H1 (cell line): Measurements from ENCODE around the gene TEX29. TPM values are rescaled to one million over a fixed set of nuclear protein-coding genes. Genes with fewer than 3 reads are reported as not detected.

Experiments
- CTCF ChIA-PET: fragments of 300-600 bp; sonication (Branson Sonifier 250); formaldehyde crosslinking; loops from one replicate; lab custom pipeline; 2021; ENCODE audit not compliant: partially characterized antibody; lab: Charles Lee
- POLR2A ChIA-PET: fragments of 300-600 bp; sonication (Branson Sonifier 250); formaldehyde crosslinking; loops from one replicate; lab custom pipeline; 2021; ENCODE audit warnings: inconsistent platforms; ENCODE audit not compliant: partially characterized antibody; lab: Charles Lee
- DNase-seq, 2 experiments: peaks; one replicate each; pipeline versions ENCODE4 v3.0.0 to v3.0.0-alpha.2; 2010 to 2022; ENCODE audit warnings: low spot score in 2 of 2, low read depth in 1 of 2, mixed read lengths in 1 of 2
- FAIRE-seq: peaks from 2 replicates; lab custom pipeline; 2011; peaks lifted over from hg19 to GRCh38; lab: Jason Lieb, UNC
- H2AFZ ChIP-seq: 2 replicates; pipeline ENCODE4 v1.8.1; 2012; ENCODE audit warnings: low read length, inconsistent platforms
- H2AK5ac ChIP-seq: 2 replicates; pipeline ENCODE4 v1.6.1; 2013; ENCODE audit warnings: low read depth, low read length
- H2BK120ac ChIP-seq: replicated peaks from 2 replicates; pipeline ENCODE3; 2013; ENCODE audit warnings: low read depth, low read length, inconsistent platforms
- H2BK12ac ChIP-seq: 2 replicates; pipeline ENCODE4 v1.6.1; 2013; ENCODE audit warnings: low read depth, low read length
- H2BK15ac ChIP-seq: 2 replicates; pipeline ENCODE4 v1.6.1; 2013; ENCODE audit warnings: low read length
- H2BK20ac ChIP-seq: 2 replicates; pipeline ENCODE4 v1.6.1; 2013; ENCODE audit warnings: low read length
- H2BK5ac ChIP-seq: 2 replicates; pipeline ENCODE4 v1.6.1; 2013; ENCODE audit warnings: low read depth, low read length
- H3K14ac ChIP-seq: 2 replicates; pipeline ENCODE4 v1.6.1; 2013; ENCODE audit warnings: inconsistent platforms; ENCODE audit not compliant: insufficient read length
- H3K18ac ChIP-seq: 2 replicates; pipeline ENCODE4 v1.6.1; 2013; ENCODE audit warnings: low read length; ENCODE audit errors: extremely low read depth
- H3K23ac ChIP-seq: 2 replicates; pipeline ENCODE4 v1.6.1; 2013; ENCODE audit warnings: inconsistent platforms; ENCODE audit not compliant: insufficient read length
- H3K23me2 ChIP-seq: 2 replicates; pipeline ENCODE4 v1.6.1; 2013; ENCODE audit warnings: low read depth, low read length
- H3K27ac ChIP-seq: 2 replicates; pipeline ENCODE4 v1.6.1; 2011; ENCODE audit warnings: low read depth, low read length, inconsistent platforms
- H3K27me3 ChIP-seq, 4 experiments: replicated peaks in 1 of 4; 1 replicate in 1 of 4; 2 replicates in 3 of 4; pipeline versions ENCODE4 v1.6.1 to v1.8.1; 2011 to 2013; ENCODE audit warnings: low read length in 3 of 4, mild to moderate bottlenecking in 3 of 4, inconsistent platforms in 2 of 4, mixed read lengths in 2 of 4, moderate library complexity in 1 of 4; ENCODE audit not compliant: control insufficient read depth in 3 of 4, insufficient read depth in 3 of 4; ENCODE audit errors: extremely low read depth in 1 of 4
- H3K36me3 ChIP-seq, 4 experiments: 2 replicates each; pipeline versions ENCODE4 v1.6.1 to v1.8.1; 2011 to 2013; ENCODE audit warnings: mild to moderate bottlenecking in 4 of 4, low read length in 3 of 4, moderate library complexity in 2 of 4, control low read depth in 1 of 4, inconsistent platforms in 1 of 4; ENCODE audit not compliant: insufficient read depth in 4 of 4, control insufficient read depth in 2 of 4
- H3K4ac ChIP-seq: replicated peaks from 2 replicates; pipeline ENCODE3; 2013; ENCODE audit warnings: low read length, low read depth, mixed read lengths, inconsistent platforms; ENCODE audit not compliant: insufficient read length
- H3K4me1 ChIP-seq, 4 experiments: replicated peaks in 1 of 4; 1 replicate in 1 of 4; 2 replicates in 3 of 4; pipeline versions ENCODE4 v1.6.1 to v1.8.1; 2011 to 2013; ENCODE audit warnings: low read length in 3 of 4, inconsistent platforms in 2 of 4, mixed read lengths in 1 of 4; ENCODE audit not compliant: insufficient read depth in 4 of 4, control insufficient read depth in 3 of 4
- H3K4me2 ChIP-seq, 2 experiments: 2 replicates each; pipeline versions ENCODE4 v1.6.1 to v1.8.1; 2011 to 2013; ENCODE audit warnings: low read depth in 2 of 2, low read length in 2 of 2, control low read depth in 1 of 2, inconsistent platforms in 1 of 2, mild to moderate bottlenecking in 1 of 2; ENCODE audit not compliant: insufficient read depth in 1 of 2
- H3K4me3 ChIP-seq, 4 experiments: fragments of 200-600, 300-600 bp in 1 of 4; sonication (generic), shearing (Covaris generic), sonication (Bioruptor Twin) in 1 of 4; 2 replicates each; pipeline versions ENCODE4 v1.5.1 to v1.8.1; 2011 to 2016; ENCODE audit warnings: low read length in 4 of 4, low read depth in 3 of 4, control low read depth in 2 of 4, inconsistent platforms in 2 of 4, mild to moderate bottlenecking in 2 of 4, mixed read lengths in 1 of 4, moderate library complexity in 1 of 4; ENCODE audit not compliant: insufficient read depth in 2 of 4; ENCODE audit errors: extremely low read depth in 1 of 4
- H3K56ac ChIP-seq: replicated peaks from 2 replicates; pipeline ENCODE3; 2013; ENCODE audit warnings: low read depth, mild to moderate bottlenecking, mixed read lengths, low read length, inconsistent platforms; ENCODE audit not compliant: insufficient read length
- H3K79me1 ChIP-seq: 2 replicates; pipeline ENCODE4 v1.6.1; 2013; ENCODE audit warnings: low read depth, low read length, control low read depth
- H3K79me2 ChIP-seq, 2 experiments: 2 replicates each; pipeline versions ENCODE4 v1.6.1 to v1.8.1; 2012 to 2013; ENCODE audit warnings: low read length in 2 of 2, mild to moderate bottlenecking in 2 of 2, inconsistent platforms in 1 of 2; ENCODE audit not compliant: insufficient read depth in 2 of 2, control insufficient read depth in 1 of 2
- H3K9ac ChIP-seq, 4 experiments: replicated peaks in 1 of 4; 1 replicate in 1 of 4; 2 replicates in 3 of 4; pipeline versions ENCODE4 v1.6.1 to v1.8.1; 2011 to 2013; ENCODE audit warnings: low read depth in 3 of 4, low read length in 3 of 4, control low read depth in 2 of 4, mild to moderate bottlenecking in 2 of 4, moderate library complexity in 2 of 4, inconsistent platforms in 1 of 4; ENCODE audit errors: extremely low read depth in 1 of 4
- H3K9me3 ChIP-seq, 2 experiments: 2 replicates each; pipeline versions ENCODE4 v1.6.1 to v1.8.1; 2012 to 2013; ENCODE audit warnings: mild to moderate bottlenecking in 2 of 2, moderate library complexity in 2 of 2, control low read depth in 1 of 2, inconsistent platforms in 1 of 2, low read depth in 1 of 2, low read length in 1 of 2, mixed read lengths in 1 of 2; ENCODE audit not compliant: insufficient read depth in 2 of 2
- H4K20me1 ChIP-seq, 2 experiments: replicated peaks in 1 of 2; 2 replicates each; pipeline versions ENCODE3 to v1.8.1; 2011 to 2013; ENCODE audit warnings: inconsistent platforms in 2 of 2, low read length in 2 of 2, mild to moderate bottlenecking in 1 of 2; ENCODE audit not compliant: insufficient read depth in 2 of 2, control insufficient read depth in 1 of 2
- H4K5ac ChIP-seq: 2 replicates; pipeline ENCODE4 v1.6.1; 2013; ENCODE audit warnings: low read length, low read depth, mixed read lengths, inconsistent platforms; ENCODE audit not compliant: insufficient read length
- H4K8ac ChIP-seq: 2 replicates; pipeline ENCODE4 v1.8.0; 2013; ENCODE audit warnings: mild to moderate bottlenecking, moderate library complexity, low read length, inconsistent platforms; ENCODE audit not compliant: insufficient read depth; ENCODE audit errors: extremely low read depth
- H4K91ac ChIP-seq: replicated peaks from 2 replicates; pipeline ENCODE3; 2013; ENCODE audit warnings: low read length, mixed read lengths, inconsistent platforms; ENCODE audit not compliant: insufficient read length
- BRCA1 ChIP-seq: IDR thresholded peaks from 2 replicates; pipeline ENCODE4 v1.6.1; 2012; ENCODE audit warnings: low read depth, low read length, improper control_type of control experiment
- CBX5 ChIP-seq: fragments of 300-800, 300-1000 bp; sonication (generic); IDR thresholded peaks from 2 replicates; pipeline ENCODE4 v1.7.1; 2016; ENCODE audit warnings: antibody characterized with exemption, low read length, low read depth
- CTCF ChIP-seq, 3 experiments: IDR thresholded peaks; 1 replicate in 2 of 3; 2 replicates in 1 of 3; pipeline versions ENCODE4 v1.5.1 to v1.6.1; 2011; ENCODE audit warnings: low read length in 3 of 3, mild to moderate bottlenecking in 3 of 3, inconsistent platforms in 2 of 3, low read depth in 1 of 3, moderate library complexity in 1 of 3; ENCODE audit not compliant: insufficient read depth in 1 of 3; ENCODE audit errors: control extremely low read depth in 1 of 3
- GTF2F1 ChIP-seq: IDR thresholded peaks from 2 replicates; pipeline ENCODE4 v1.6.1; 2012; ENCODE audit warnings: low read depth, low read length, improper control_type of control experiment, borderline replicate concordance
- POLR2AphosphoS5 ChIP-seq: IDR thresholded peaks from 2 replicates; pipeline ENCODE4 v1.6.1; 2011; ENCODE audit warnings: low read depth, low read length
- RBBP5 ChIP-seq: IDR thresholded peaks from 2 replicates; pipeline ENCODE4 v1.7.1; 2012; ENCODE audit warnings: low read depth, mild to moderate bottlenecking, inconsistent platforms, low read length, moderate library complexity, borderline replicate concordance
- RFX5 ChIP-seq: IDR thresholded peaks from 2 replicates; pipeline ENCODE4 v1.6.1; 2011; ENCODE audit warnings: low read depth, low read length, improper control_type of control experiment, borderline replicate concordance
- SRF ChIP-seq: IDR thresholded peaks from 2 replicates; pipeline ENCODE4 v1.6.1; 2011; ENCODE audit warnings: mild to moderate bottlenecking, low read depth, low read length, moderate library complexity
- SUZ12 ChIP-seq: fragments of 200-600 bp; sonication (generic); IDR thresholded peaks from 2 replicates; pipeline ENCODE4 v1.6.1; 2012; ENCODE audit warnings: mild to moderate bottlenecking, inconsistent platforms, low read length, moderate library complexity, mixed read lengths
- USF2 ChIP-seq: IDR thresholded peaks from 2 replicates; pipeline ENCODE4 v1.6.1; 2011; ENCODE audit warnings: low read length, improper control_type of control experiment
- YY1 ChIP-seq: IDR thresholded peaks from 2 replicates; pipeline ENCODE4 v1.6.1; 2011; ENCODE audit warnings: low read depth, mild to moderate bottlenecking, low read length
- WGBS, 2 experiments: shearing (Covaris generic) in 1 of 2; methylation state at CpG; one replicate each; pipeline versions ENCODE4 v1.1.6 to v1.1.7; 2013 to 2015; ENCODE audit warnings: low lambda C conversion rate in 2 of 2, mixed read lengths in 2 of 2, inconsistent platforms in 1 of 2, low coverage in 1 of 2, missing lambda C conversion rate in 1 of 2; ENCODE audit not compliant: insufficient replicate concordance in 2 of 2, insufficient coverage in 1 of 2, insufficient read length in 1 of 2; ENCODE audit errors: extremely low coverage in 1 of 2, missing lambda C conversion rate in 1 of 2; 5-methylcytosine and 5-hydroxymethylcytosine counted together
- polyA plus RNA-seq, 7 experiments: library from polyadenylated mRNA; depleted of rRNA in 3 of 7; stranded (reverse) in 5 of 7; unstranded in 2 of 7; fragments of >200 nt in 5 of 7; fragments of 200-250 nt in 2 of 7; gene quantifications; 1 replicate in 5 of 7; 2 replicates in 1 of 7; 4 replicates in 1 of 7; pipeline versions ENCODE4 v1.2.1 to v1.2.3, GENCODE V29; 2011 to 2013; ENCODE audit warnings: missing spikeins in 2 of 7, mixed read lengths in 2 of 7
- total RNA-seq: library from RNA; stranded (reverse); fragmentation: NEBNext Ultra II Directional; extraction: Animal tissue kit (Norgen Biotek cat#: 25700); gene quantifications from 2 replicates; pipeline ENCODE4 v1.2.1, GENCODE V29; 2021

The TEX29 gene
- total and polyA plus RNA-seq, 2 of the 8 experiments (the other 6 are each of a cell fraction or from before 2014, with no cell fraction given) = 0.08 TPM; not detected in 1

GRCh38 chr13:111284565-111284964, 35.9 kb upstream of the TEX29 start:
- WGBS, 2 experiments = 93% methylated on average over 14 of the region's 14 CpGs; no CpG with 5 or more reads in 1 of the 2 experiments
- no peaks in the 10 kb centered on the region for H3K79me2 ChIP-seq
- no peak overlapping the region for H3K14ac ChIP-seq
- no peak overlapping the region for H2BK12ac ChIP-seq
- DNase-seq (no peak), FAIRE-seq (no peak)
- no peak overlapping the region for H2AK5ac ChIP-seq
- H3K27me3 ChIP-seq = no peaks in the 10 kb centered on the region
- no peak overlapping the region for H4K91ac ChIP-seq
- no peak overlapping the region for H3K18ac ChIP-seq
- no peak overlapping the region for H3K27ac ChIP-seq
- no peak overlapping the region for H4K8ac ChIP-seq
- H3K4me3 ChIP-seq = no peak overlapping the region
- H3K56ac ChIP-seq = no peak overlapping the region
- ChIA-PET POLR2A (no interaction called here), CTCF (interaction anchor here (0.6 to 1.6 kb wide), 5 partner anchors 9 to 145 kb away, joined by 3 to 5 read pairs (median 3); no protein-coding TSS in a partner anchor)
- H2BK120ac ChIP-seq = no peak overlapping the region
- H3K4me2 ChIP-seq = no peak overlapping the region
- H3K9ac ChIP-seq = no peak overlapping the region
- no peak overlapping the region for H3K4ac ChIP-seq
- H3K9me3 ChIP-seq = no peaks in the 10 kb centered on the region
- 0 out of 2 replicates have a peak, but pooled peaks cover 3% of the 10 kb centered on the region for H3K79me1 ChIP-seq
- no peak overlapping the region for H2BK20ac ChIP-seq
- peaks cover 25 to 61% (median 50%) of the 10 kb centered on the region in 4 experiments for H3K36me3 ChIP-seq
- H3K23me2 ChIP-seq = 0 out of 2 replicates have a peak, but pooled peaks cover 1% of the 10 kb centered on the region
- no peak overlapping the region for H2BK15ac ChIP-seq
- H4K20me1 ChIP-seq = peaks cover 2 to 3% of the 10 kb centered on the region in 2 experiments
- H3K4me1 ChIP-seq = no peaks in the 10 kb centered on the region
- H2BK5ac ChIP-seq = no peak overlapping the region
- H4K5ac ChIP-seq = no peak overlapping the region
- no peak overlapping the region for H2AFZ ChIP-seq
- no peak overlapping the region for H3K23ac ChIP-seq
- TF ChIP-seq RFX5 (no peak), POLR2AphosphoS5 (no peak), CTCF (IDR thresholded peaks at IDR 0.05; ENCODE audit: control extremely low read depth in 1 of 3, insufficient read depth in 1 of 3, low read depth in 1 of 3, low read length in 3 of 3) (no peak), YY1 (no peak), SUZ12 (no peak), GTF2F1 (no peak), SRF (no peak), CBX5 (no peak), BRCA1 (no peak), USF2 (no peak), RBBP5 (no peak)
